Measurements from ENCODE around the gene VPS37C.

GRCh38 chr11:61201476-61201875 is 40.2 kb upstream of the VPS37C start:
- no peak for TF ChIP-seq CTCF (IDR thresholded peaks at IDR 0.05; ENCODE audit: low read depth, low read length)
- TF ChIP-seq EZH2phosphoT487 (IDR thresholded peaks at IDR 0.05; ENCODE audit: low read depth) = no peak

Measured in OCI-LY3 (cell line).